ENCODE results near the gene RSPH1.

The RSPH1 gene

DNA sequence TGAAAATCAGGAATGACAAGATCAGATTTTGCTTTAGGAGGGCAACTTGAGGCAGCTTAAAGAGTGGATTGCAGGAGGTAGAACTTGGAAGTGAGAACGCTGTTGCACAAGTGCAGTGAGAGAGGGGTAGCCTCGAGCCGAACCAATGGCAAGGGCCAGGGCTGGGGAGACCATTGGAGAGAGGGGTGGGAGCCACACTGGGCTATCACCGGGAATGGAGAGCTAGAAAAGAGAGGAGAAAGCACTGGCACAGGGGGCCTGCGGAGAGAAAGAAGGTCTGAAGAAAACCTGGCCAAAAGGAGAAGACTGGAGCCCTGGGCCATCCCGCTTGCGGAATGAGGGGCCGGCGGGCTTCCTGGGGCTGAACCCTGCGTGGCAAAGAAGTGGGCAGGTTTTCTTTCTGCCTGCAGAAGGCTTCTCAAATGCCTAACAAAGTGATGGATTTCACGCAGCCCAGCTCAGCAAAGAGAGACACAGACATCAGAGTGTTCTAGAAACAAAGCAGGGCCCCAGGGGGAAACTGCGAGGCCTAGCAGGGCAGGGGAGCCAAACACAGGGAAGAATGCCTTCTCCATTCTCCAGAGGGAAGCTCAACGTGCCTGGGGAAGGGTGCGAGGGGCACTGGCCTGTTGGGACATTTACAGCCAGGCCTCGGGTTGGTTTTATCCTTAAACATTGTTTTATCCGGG is 16.5 kb upstream of the RSPH1 start:
- DNase-seq = no peak

DNA sequence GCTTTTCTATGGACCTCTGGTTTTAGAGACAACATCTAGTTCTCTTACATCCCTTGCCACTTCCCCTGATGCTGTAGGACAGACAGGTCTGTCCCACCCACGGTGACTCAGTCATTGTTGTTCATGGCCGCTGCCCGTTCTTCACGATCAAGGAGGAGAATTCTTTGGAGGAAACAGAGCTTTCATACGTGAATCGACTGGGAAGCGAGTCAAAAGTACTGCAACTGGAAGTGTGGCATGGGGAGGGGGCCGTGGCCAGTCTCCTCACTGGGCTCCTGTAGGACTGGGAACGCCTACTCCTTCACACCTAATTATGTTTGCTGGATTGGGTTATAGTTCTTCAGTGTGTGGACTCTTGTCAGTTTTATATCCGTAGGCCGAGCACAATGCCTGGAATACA is 13.2 kb upstream of the RSPH1 start:
- DNase-seq = no peak

GRCh38 chr21:42508371-42508770 is 12.3 kb upstream of the RSPH1 start:
- no peak for DNase-seq

DNA sequence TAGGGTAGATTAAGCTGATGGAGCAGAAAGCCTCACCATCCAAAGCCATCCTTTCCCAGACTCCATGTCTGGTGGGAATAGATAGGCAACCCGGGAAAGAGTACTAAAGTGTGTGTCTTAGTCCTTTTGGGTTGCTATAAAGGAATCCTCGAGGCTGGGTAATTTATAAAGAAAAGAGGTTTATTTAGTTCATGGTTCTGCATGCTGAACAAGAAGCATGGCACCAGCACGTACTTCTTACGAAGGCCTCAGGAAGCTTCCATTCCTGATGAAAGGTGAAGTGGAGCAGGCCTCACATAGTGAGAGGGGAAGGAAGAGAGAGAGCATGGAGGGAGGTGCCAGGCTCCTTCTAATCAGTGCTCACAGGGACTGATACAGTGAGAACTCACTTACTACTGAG is 11.4 kb upstream of the RSPH1 start:
- DNase-seq = no peak

- no peak for DNase-seq
Measured at GRCh38 chr21:42505090-42505726, 9.2 kb upstream of the RSPH1 start.

GRCh38 chr21:42503711-42504110 is 7.7 kb upstream of the RSPH1 start:
- DNase-seq = no peak

DNA sequence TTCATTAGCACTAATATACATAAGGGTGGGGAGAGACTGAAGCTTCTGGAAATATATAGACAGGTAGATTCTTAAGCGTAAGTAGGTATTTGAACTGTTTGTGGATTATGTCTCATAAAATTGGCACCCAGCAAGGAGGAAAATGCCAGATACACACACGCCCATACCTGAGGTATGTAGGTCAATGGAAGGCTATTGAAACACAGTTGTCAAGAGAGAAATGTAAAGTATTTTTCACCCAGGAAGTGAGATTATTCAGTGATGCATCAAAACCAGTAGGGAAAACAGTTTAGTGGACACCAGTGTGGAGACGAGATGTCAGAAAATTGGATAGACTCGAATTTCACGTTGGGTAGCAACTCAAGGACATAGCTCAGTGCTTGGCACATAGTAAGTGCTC is 4.7 kb upstream of the RSPH1 start:
- DNase-seq = no peak

GRCh38 chr21:42500225-42500624 is 4.2 kb upstream of the RSPH1 start:
- no peak for DNase-seq

DNA sequence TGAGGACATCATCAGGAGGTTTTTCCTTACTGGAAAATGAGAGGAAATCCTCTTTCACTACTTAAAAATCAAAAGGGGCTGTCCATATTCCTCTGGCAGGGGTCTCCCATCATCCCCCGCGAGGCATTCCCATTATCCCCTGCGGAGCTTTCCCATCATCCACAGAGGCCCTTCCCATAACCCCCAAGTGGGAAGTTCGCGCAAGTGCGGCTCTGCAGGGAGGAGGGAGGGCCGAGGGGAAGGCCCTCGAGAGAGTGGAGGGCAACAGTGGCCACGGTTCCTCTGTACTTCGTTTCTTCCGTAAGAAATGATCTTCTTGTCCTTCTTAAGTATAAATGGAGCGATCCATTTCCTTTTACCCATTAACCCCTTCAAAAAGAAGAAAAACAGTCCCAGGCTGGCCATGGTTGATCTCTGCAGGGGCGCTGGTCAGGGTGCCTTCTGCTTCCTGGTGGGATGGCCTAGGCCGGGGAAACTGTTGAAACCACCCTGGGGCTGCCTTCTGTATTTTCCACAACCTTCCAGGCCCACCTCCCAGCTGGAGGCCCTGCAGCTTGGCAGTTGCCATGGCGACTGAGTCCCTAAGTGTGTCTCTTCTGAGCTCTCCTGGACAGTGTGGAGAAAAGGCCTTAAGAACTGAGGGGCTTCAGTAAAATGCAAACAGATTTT is 3.6 kb upstream of the RSPH1 start:
- DNase-seq = no peak

DNA sequence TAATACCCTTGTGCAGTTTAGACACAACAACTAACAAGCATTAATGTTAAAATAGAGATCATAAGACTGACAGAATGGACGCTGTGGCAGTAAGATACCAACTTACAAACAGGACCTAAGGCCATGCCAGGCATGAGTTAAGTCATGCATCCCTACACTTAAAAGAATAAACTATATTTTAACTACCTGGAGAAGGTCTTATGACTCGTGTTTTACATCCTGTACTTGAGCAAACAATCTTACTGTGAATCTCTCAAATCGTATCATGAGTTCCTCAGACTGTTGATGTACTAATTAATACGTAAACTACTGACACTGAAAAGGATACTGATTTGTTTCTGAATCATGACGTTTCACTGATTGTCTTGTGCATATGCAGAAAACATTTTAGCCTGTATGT is 2.0 kb upstream of the RSPH1 start:
- no peak for DNase-seq

- DNase-seq = no peak
Measured at GRCh38 chr21:42496839-42497202, 797 bp upstream of the RSPH1 start.

DNA sequence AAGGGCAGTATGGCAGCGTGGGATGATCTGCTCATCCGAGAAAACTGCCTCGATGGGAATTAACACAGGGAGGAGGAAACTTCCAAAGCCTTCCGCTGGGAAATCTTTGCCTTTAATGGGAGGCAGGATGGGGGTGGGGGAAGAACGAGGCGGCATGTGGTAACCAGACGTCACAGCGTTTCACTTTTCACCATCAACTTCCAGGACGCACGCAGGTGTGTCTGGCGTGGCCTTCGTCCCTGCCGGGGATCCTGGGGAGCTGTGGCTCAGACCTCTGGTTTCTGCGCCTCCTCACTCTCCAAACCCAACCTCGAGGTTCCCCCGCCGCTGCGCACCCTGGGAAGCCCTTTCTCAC is 282 bp downstream of the RSPH1 start:
- DNase-seq = no peak

DNA sequence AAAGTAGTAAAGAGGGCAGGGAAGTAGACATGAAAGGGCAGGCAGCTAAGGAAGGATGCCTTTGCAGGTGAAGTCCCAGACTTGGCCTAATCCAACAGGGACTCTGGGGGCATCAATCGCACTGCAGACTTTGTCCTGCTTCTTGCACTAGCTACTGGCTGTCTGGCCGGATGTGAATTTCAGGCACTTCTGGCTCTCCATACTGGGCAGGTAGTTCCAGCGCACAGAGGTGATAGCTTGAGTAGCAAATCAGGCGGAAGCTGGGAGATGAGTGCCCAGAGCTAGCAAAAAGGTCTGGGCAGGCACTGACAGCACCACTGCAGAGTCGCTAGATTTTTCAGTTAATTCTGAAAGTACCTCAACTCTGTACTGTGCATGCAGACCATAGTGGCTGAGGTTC is 997 bp downstream of the RSPH1 start:
- DNase-seq = no peak

DNA sequence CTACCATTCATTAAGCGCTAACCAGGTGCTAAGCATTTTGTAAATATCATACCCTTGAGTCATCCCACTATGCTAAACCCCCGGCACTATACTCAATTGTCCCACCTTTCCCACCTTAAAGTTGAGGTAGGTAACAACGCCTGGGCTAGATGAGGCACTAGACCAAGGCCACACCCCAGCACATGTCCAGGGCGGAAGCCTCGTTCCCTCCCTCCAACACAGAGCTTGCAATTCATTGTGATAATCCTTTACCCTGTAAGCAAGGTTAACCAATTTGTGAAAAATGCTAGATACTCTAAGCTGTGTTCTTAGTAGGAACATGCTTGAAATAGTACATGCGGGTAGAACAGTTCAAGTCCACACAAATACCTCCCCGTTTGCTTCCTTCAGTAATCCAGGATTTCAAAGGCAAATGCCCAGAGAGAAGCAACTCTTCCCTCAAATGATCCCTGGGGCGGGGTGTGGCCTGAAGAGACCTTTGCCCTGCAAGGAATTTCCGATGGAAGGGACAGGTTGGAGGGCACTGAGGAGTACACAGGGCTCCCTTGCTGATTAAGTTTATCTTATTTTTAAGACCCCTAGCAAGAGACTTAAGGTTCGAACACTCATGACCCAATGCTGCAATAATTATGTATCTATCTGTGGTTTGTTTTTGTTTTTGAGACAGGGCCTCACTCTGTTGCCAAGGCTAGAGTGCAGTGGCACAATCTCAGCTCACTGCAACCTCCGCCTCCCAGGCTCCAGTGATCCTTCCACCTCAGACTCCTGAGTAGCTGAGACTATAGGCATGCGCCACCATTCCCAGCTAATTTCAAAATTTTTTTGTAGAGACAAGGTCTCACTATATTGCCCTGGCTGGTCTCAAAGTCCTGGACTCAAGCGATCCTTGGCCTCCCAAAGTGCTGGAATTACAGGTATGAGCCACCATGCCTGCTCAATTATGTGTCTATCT is 2.6 kb downstream of the RSPH1 start:
- no peak for DNase-seq

GRCh38 chr21:42492201-42492600 is 3.8 kb downstream of the RSPH1 start:
- no peak for DNase-seq

- no peak for DNase-seq
Measured at GRCh38 chr21:42491328-42491727, 4.7 kb downstream of the RSPH1 start.

DNA sequence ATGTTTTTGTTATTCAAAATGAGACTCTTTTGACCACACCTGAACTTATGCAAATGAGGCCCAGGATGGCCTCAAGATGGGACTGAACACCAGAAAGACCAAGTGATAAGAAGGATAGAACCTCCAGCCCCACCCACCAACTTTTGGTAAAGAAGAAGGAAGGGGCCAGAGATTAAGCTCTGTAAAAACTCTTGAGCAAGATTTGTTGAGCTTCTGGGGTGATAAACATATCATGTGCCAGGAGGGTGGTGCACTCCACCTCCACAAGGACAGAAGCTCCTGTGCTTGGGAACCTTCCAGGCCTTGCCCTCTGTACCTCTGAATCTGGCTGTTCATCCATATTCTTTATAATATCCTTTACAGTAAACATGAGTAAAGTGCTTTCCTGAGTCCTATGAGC is 5.3 kb downstream of the RSPH1 start:
- DNase-seq = no peak

DNA sequence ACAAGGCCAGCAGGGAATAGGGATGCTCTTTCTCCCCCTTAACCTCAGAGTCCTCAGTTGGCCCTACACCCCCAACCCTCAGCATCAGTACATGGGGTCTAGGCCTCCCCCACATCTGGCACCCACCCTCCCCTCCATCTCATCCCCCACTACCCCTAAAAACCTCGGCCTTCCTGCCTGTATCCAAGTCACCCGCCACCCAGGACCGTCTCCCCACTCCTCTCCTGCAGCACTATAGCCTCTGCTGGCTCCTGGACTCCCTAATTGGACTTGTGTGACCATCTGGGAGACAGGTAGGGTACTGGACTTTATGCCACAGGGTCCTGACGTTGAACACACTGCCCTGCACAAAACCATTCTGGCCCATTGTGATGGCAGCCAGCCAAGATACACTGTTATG is 6.0 kb downstream of the RSPH1 start:
- DNase-seq = no peak

- DNase-seq = no peak
Measured at GRCh38 chr21:42489006-42489563, 6.9 kb downstream of the RSPH1 start.

DNA sequence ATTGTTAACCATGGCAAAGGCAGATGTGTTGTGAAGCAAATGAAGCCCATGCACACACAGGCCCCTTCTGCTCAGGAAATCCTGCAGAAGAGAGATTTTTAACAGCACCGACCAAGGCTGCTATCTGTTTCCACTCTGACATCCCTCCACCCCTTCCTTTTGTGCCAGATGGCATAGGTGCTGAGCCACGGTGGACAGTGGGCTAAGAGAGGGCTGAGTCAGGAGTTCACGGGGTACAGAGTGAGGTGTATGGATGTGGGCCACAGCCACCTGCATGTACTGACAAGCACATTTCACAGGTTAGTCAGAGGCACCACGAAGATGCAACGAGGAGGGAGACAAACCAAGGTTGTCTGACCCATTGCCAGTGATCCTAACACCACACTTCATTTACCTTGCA is 9.5 kb downstream of the RSPH1 start:
- DNase-seq = no peak

DNA sequence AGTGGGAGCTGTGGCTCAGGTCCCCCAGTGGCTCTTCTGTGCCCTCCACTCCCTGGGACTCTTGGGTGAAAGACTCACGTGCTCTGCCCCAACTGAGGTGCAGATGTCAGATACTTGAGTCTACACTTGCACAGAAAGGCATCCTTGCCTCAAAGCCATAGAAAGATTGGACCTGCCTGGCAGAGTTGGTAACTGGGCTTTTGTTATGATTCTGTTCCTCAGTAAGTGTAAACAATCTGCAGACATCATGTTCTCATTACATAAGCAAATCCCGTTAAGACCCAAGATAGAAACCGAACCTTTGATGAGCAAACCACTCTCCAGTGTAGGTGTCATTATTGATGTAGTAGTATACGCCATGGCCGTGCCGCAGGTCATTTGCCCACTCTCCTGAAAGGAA is 10.0 kb downstream of the RSPH1 start:
- DNase-seq = no peak

- no peak for DNase-seq
Measured at GRCh38 chr21:42484966-42485365, 11.1 kb downstream of the RSPH1 start.

- no peak for DNase-seq
Measured at GRCh38 chr21:42481169-42481568, 14.9 kb downstream of the RSPH1 start.

All from midbrain (tissue), 1 donor.